GM18505 (cell line): ENCODE results near the gene DCUN1D5.

Experiments
- ATAC-seq: cut with Tn5 transposase; IDR thresholded peaks from one replicate; pipeline ENCODE4 v1.9.1; 2021; ENCODE audit not compliant: unreplicated experiment
- POLR2A ChIP-seq: IDR thresholded peaks from 4 replicates; pipeline ENCODE4 v1.6.1; 2011; ENCODE audit warnings: borderline replicate concordance; ENCODE audit not compliant: insufficient read depth, insufficient read length; ENCODE audit errors: extremely low read depth

The DCUN1D5 gene

GRCh38 chr11:103047837-103048236 is 44.1 kb downstream of the DCUN1D5 start:
- TF ChIP-seq POLR2A = no peak
- ATAC-seq = no peak

GRCh38 chr11:103043826-103044678 is 47.9 kb downstream of the DCUN1D5 start:
- TF ChIP-seq POLR2A = no peak
- ATAC-seq = no peak

DNA sequence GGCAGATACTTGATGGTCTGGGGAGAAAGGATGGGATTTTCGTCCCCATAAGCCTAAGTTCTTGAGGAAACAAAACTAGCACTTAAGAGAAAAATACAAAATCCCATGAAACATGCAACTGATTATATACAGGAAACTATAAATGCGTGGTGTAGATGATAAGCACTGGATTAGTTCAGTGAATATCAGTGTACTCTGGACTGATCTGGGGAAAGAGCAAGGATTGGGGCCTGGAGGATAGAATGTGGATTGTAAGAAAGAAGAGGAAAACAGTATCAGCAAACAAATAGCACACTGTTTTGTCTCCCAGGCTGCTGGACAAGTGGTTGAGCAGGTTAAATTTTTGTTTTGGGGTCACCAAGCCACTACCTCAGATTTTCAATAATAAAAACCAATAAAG is 49.8 kb downstream of the DCUN1D5 start:
- TF ChIP-seq POLR2A = no peak

GRCh38 chr11:103035791-103036434 is 56.0 kb downstream of the DCUN1D5 start:
- ATAC-seq = peak; percentile 96
- no peak for TF ChIP-seq POLR2A

More for the DNA sequence above, 49.8 kb downstream of the DCUN1D5 start:
- no peak for ATAC-seq

GRCh38 chr11:103035216-103035615 is 56.7 kb downstream of the DCUN1D5 start:
- TF ChIP-seq POLR2A = no peak
- no peak for ATAC-seq

DNA sequence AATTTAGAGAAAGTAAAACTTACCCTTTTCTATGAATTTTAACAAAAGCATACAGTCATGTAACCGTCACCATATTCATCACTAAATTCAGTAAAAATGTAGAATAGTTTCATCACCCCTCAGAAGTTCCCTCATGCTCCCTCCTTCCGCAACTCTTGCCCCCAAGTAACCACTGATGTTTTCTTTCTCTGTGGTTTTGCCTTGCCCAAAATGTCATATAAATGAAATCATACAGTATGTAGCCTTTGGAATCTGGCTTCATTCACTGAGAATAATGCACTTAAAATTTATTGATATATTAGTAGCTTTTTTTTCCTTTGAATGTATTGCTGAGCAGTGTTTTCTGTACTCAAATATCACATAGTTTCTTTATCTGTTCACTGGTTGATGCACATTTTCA is 60.1 kb downstream of the DCUN1D5 start:
- no peak for TF ChIP-seq POLR2A
- ATAC-seq = no peak

- no peak for ATAC-seq
- no peak for TF ChIP-seq POLR2A
Measured at GRCh38 chr11:103029401-103029800, 62.6 kb downstream of the DCUN1D5 start.

GRCh38 chr11:103028304-103029020 is 63.5 kb downstream of the DCUN1D5 start:
- peak; percentile 96 for ATAC-seq

DNA sequence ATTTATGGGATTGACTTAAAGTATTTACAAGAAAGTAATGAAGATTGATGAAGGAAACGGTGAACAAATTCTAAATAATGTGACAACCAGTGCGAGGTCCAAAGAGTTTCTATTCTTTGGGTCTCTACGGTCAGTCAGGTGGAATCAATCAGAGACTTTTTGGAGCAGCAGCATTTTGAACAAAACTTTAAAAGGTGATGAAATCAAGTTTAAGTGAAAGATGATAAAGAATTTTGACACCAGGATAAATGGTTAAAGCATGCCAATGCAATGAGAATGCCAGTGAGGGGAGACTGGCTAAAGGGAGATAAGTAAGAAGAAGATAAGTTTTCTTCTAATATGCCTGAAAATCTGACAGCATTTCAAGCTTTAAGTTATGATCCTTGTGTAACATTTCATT is 67.9 kb downstream of the DCUN1D5 start:
- no peak for TF ChIP-seq POLR2A
- no peak for ATAC-seq

DNA sequence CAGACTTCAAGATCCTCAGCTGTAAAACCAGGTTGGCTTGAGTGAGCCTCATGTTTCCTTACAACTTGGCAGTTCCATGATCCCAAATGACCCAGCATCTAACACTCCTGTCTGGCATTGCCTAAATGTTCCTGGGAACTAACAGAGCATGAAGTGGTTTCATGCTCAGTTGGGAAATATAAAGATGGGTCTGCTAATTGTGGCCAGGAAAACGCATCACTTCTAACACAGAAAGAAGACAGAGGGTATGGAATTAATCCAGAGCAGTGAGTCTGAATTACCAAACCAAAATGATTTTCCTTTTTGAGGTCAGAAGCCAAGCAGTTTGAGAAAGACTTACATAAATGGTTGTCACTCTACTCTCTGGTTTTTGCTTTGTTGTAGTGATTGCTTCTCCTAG is 75.9 kb downstream of the DCUN1D5 start:
- ATAC-seq = no peak
- no peak for TF ChIP-seq POLR2A

DNA sequence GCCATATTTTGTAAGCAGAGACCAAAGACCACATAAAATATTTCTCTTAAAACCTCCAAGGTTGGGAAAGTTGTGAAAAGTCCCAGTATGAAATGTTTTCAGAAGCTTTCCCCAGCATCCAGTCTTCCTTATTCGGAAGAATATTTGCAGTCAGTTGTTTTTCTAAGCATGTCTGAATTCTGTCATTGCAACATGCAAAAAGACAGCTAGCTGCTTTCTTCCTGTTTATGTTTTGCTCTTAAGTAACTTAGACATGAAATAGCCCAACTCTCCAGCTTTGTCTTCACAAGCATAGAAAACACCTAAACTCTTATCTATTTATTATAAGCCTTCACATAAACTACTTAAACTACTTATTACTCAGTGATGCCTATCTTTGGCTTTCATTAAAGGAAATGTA is 78.5 kb downstream of the DCUN1D5 start:
- no peak for ATAC-seq

More for the DNA sequence above, 78.5 kb downstream of the DCUN1D5 start:
- TF ChIP-seq POLR2A = no peak
